K562 (cell line): Measurements from ENCODE around the gene ABCC6. TPM values are rescaled to one million over a fixed set of nuclear protein-coding genes. Genes with fewer than 3 reads are reported as not detected.

Source experiments
- ATAC-seq: fragments of 200-7000 bp; cut with Tn5 transposase; 3 replicates; pipeline ENCODE4 v1.9.1; 2020; ENCODE audit warnings: moderate library complexity
- BruUV-seq: library from RNA; stranded (reverse); fragments of 400-500 nt; replicated peaks from 2 replicates; lab custom pipeline; 2021; lab: Mats Ljungman, UMichigan
- CTCF ChIA-PET: fragments of 300-600 bp; formaldehyde crosslinking; extraction: SDS; loops from one replicate; lab custom pipeline; 2021; ENCODE audit warnings: low intra/inter-chr PET ratio; lab: Yijun Ruan, JAX
- POLR2A ChIA-PET: fragments of 300-600, 350-650 bp; sonication (Branson Sonifier 250); formaldehyde crosslinking; extraction: SDS; loops from one replicate; lab custom pipeline; 2021; ENCODE audit warnings: antibody characterized with exemption, inconsistent platforms; lab: Yijun Ruan, JAX
- DNase-seq, 4 experiments: peaks; one replicate each; pipeline versions ENCODE4 v3.0.0 to v3.0.0-alpha.2; 2011 to 2018; ENCODE audit warnings: low spot score in 3 of 4, mixed read lengths in 3 of 4; ENCODE audit errors: extremely low read depth in 1 of 4
- FAIRE-seq: peaks from 2 replicates; lab custom pipeline; 2011; peaks lifted over from hg19 to GRCh38; lab: Jason Lieb, UNC
- H2AFZ ChIP-seq: 2 replicates; pipeline ENCODE4 v1.6.0; 2011; ENCODE audit warnings: low read depth, low read length, control low read depth, inconsistent platforms
- H3K27ac ChIP-seq: fragments of 200-600 bp; 3 replicates; pipeline ENCODE4 v1.8.0; 2011; ENCODE audit warnings: low read depth, mild to moderate bottlenecking, control low read depth, inconsistent platforms, low read length, moderate library complexity, mixed read lengths; ENCODE audit errors: extremely low read depth
- H3K27me3 ChIP-seq, 2 experiments: fragments of 300-600 bp in 1 of 2; 2 replicates in 1 of 2; 3 replicates in 1 of 2; pipeline versions ENCODE4 v1.6.0 to v1.8.0; 2011; ENCODE audit warnings: inconsistent platforms in 2 of 2, low read length in 2 of 2, mild to moderate bottlenecking in 1 of 2, mixed read lengths in 1 of 2, moderate library complexity in 1 of 2; ENCODE audit not compliant: control insufficient read depth in 2 of 2, insufficient read depth in 2 of 2
- H3K36me3 ChIP-seq: fragments of 300-600 bp; 3 replicates; pipeline ENCODE4 v1.8.0; 2011; ENCODE audit warnings: mild to moderate bottlenecking, low read length, inconsistent platforms; ENCODE audit not compliant: control insufficient read depth, insufficient read depth
- H3K4me1 ChIP-seq, 2 experiments: fragments of 200-600 bp in 1 of 2; replicated peaks in 1 of 2; 2 replicates in 1 of 2; 3 replicates in 1 of 2; pipeline versions ENCODE4 v1.5.1 to v1.8.0; 2011; ENCODE audit warnings: inconsistent platforms in 2 of 2, low read length in 2 of 2, mild to moderate bottlenecking in 1 of 2, mixed read lengths in 1 of 2, moderate library complexity in 1 of 2; ENCODE audit not compliant: control insufficient read depth in 2 of 2, insufficient read depth in 2 of 2
- H3K4me2 ChIP-seq: 2 replicates; pipeline ENCODE4 v1.6.1; 2011; ENCODE audit warnings: low read length, control low read depth, inconsistent platforms, mixed read lengths; ENCODE audit not compliant: insufficient read depth
- H3K4me3 ChIP-seq: fragments of 200-600 bp; sonication (generic), shearing (Covaris generic); 2 replicates; pipeline ENCODE4 v1.5.1; 2016; ENCODE audit warnings: control low read depth, inconsistent platforms
- H3K79me2 ChIP-seq: fragments of 200-600 bp; 3 replicates; pipeline ENCODE4 v1.8.0; 2011; ENCODE audit warnings: low read length, inconsistent platforms; ENCODE audit not compliant: control insufficient read depth, insufficient read depth
- H3K9ac ChIP-seq, 2 experiments: 2 replicates each; pipeline versions ENCODE4 v1.6.0 to v1.6.1; 2011; ENCODE audit warnings: low read depth in 2 of 2, low read length in 2 of 2, control low read depth in 1 of 2, inconsistent platforms in 1 of 2, mild to moderate bottlenecking in 1 of 2, mixed read lengths in 1 of 2; ENCODE audit not compliant: insufficient read depth in 1 of 2
- H3K9me1 ChIP-seq: one replicate; pipeline ENCODE4 v1.6.0; 2011; ENCODE audit warnings: inconsistent platforms, mild to moderate bottlenecking, low read length, moderate library complexity; ENCODE audit not compliant: control insufficient read depth, insufficient read depth
- H3K9me3 ChIP-seq: replicated peaks from 2 replicates; pipeline ENCODE4 v1.5.1; 2011; ENCODE audit warnings: low read depth, low read length, inconsistent platforms; ENCODE audit not compliant: control insufficient read depth, insufficient read depth
- H4K20me1 ChIP-seq: replicated peaks from 2 replicates; pipeline ENCODE4 v1.6.1; 2011; ENCODE audit warnings: low read length, inconsistent platforms, mixed read lengths; ENCODE audit not compliant: control insufficient read depth, insufficient read depth
- EHMT2 ChIP-seq: fragments of 450-650 bp; IDR thresholded peaks from 2 replicates; pipeline ENCODE4 v1.6.1; 2018; ENCODE audit warnings: antibody characterized with exemption
- KDM1A ChIP-seq, 2 experiments: fragments of 450-650 bp; IDR thresholded peaks; 2 replicates each; pipeline ENCODE4 v1.6.1; 2016; ENCODE audit warnings: mild to moderate bottlenecking in 2 of 2
- KLF13 ChIP-seq: fragments of 450-650 bp; IDR thresholded peaks from 2 replicates; pipeline ENCODE4 v1.6.1; 2016; ENCODE audit warnings: missing genetic modification characterization, low read depth, mild to moderate bottlenecking, missing compliant biosample characterization, moderate library complexity, borderline replicate concordance
- NFIX ChIP-seq: fragments of 250-450 bp; sonication (Bioruptor Pico); IDR thresholded peaks from 2 replicates; pipeline ENCODE4 v1.4.0; 2020; ENCODE audit warnings: low read depth, mild to moderate bottlenecking, moderate library complexity
- RBM25 ChIP-seq: fragments of 200-400 bp; formaldehyde crosslinking; IDR thresholded peaks from 2 replicates; pipeline ENCODE4 v1.6.1; 2018; ENCODE audit warnings: low read length, low read depth, moderate library complexity; ENCODE audit not compliant: severe bottlenecking
- SMARCA4 ChIP-seq: fragments of 450-650 bp; IDR thresholded peaks from 2 replicates; pipeline ENCODE4 v1.6.1; 2016
- TRIM28 ChIP-seq: fragments of 450-650 bp; IDR thresholded peaks from 2 replicates; pipeline ENCODE4 v1.6.1; 2017
- ZBTB34 ChIP-seq: fragments of 250-450 bp; sonication (Bioruptor Pico); IDR thresholded peaks from 2 replicates; pipeline ENCODE4 v1.8.0; 2021; ENCODE audit warnings: mild to moderate bottlenecking, moderate library complexity
- ZNF280A ChIP-seq: fragments of 450-650 bp; IDR thresholded peaks from 2 replicates; pipeline ENCODE4 v1.6.1; 2018; ENCODE audit warnings: mild to moderate bottlenecking, low read depth; ENCODE audit not compliant: partially characterized antibody
- ZNF316 ChIP-seq: fragments of 450-650 bp; IDR thresholded peaks from 2 replicates; pipeline ENCODE4 v1.6.1; 2016
- ZNF780A ChIP-seq: fragments of 250-450 bp; sonication (Bioruptor Pico); IDR thresholded peaks from 2 replicates; pipeline ENCODE4 v1.5.0; 2021; ENCODE audit warnings: mild to moderate bottlenecking
- WGBS: fragments of 100-300 bp; shearing (Covaris generic); methylation state at CpG from one replicate; pipeline ENCODE4 v1.1.6; 2016; ENCODE audit warnings: low coverage, mixed read lengths; ENCODE audit not compliant: insufficient coverage; ENCODE audit errors: missing lambda C conversion rate; 5-methylcytosine and 5-hydroxymethylcytosine counted together
- in situ Hi-C: fragments of 300-500 bp; cut with MboI; formaldehyde crosslinking; loops from 4 replicates; pipeline ENCODE4 v1.15.0; 2018; ENCODE audit warnings: inconsistent platforms, mixed read lengths
- intact Hi-C: fragments of 100-400 bp; cut with micrococcal nuclease; formaldehyde crosslinking; loops from 2 replicates; pipeline ENCODE4 v1.14.2; 2022
- polyA plus RNA-seq, 8 experiments: library from polyadenylated mRNA; depleted of rRNA in 4 of 8; stranded (reverse) in 5 of 8; unstranded in 3 of 8; fragments of >200 nt; fragmentation: Nextera tagmentation in 2 of 8; fragmentation: Illumina TruSeq in 1 of 8; extraction: Ambion mirVana in 2 of 8; extraction: Trizol in 1 of 8; gene quantifications; 2 replicates each; pipeline versions ENCODE4 v1.2.1 to v1.2.3, GENCODE V29; 2011 to 2014; ENCODE audit warnings: inconsistent platforms in 1 of 8, missing spikeins in 1 of 8
- total RNA-seq, 7 experiments: library from RNA; depleted of rRNA in 6 of 7; stranded (reverse); fragments of >200 nt in 6 of 7; fragmentation: Illumina TruSeq in 2 of 7; extraction: Trizol in 2 of 7; gene quantifications; 2 replicates each; pipeline versions ENCODE4 v1.2.1 to v1.2.3, GENCODE V29; 2011 to 2021; ENCODE audit warnings: low replicate concordance in 1 of 7
- TF ChIP-seq, protein P1 (sequence below): fragments of 250-450 bp; sonication (Bioruptor Pico); IDR thresholded peaks from 2 replicates; pipeline ENCODE4 v1.5.0; 2021

ABCC6 gene
- total and polyA plus RNA-seq, 9 of the 15 experiments (the other 6 are each of a cell fraction or from before 2014, with no cell fraction given): 0.03 to 0.46 (median 0.07) TPM; not detected in 4

DNA sequence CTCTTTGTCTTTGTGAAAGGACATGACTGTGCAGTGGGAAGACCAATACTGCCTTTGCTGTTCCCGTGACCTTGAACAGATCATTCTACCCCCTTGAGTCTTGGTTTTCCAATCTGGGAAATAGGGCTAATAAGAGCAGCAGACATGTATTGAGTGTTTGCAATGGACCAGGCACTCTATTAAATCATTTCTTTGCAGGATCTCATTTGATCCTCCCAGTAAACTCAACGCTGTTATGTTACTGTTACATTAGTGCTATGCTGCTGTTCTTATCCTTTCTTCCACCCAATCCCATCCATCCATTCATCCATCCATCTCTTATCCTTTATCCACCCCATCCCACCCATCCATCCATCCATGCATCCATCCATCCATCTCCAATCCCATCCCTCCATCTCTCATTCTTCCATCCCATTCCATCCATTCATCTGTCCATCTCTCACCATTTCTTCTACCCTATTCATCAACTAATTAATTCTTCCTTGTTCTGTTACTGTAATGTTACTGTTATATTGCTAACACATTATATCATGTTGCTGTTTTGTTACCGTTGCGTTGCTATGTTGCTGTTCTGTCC, 65.1 kb downstream of the ABCC6 start:
- Histone ChIP-seq H3K9me3 (no peaks in the 10 kb centered on the region), H4K20me1 (no peaks in the 10 kb centered on the region), H3K4me3 (no peak overlapping the region), H3K27ac (no peak overlapping the region), H3K79me2 (no peaks in the 10 kb centered on the region), H3K36me3 (no peaks in the 10 kb centered on the region), H2AFZ (no peak overlapping the region), H3K27me3 (peaks cover 0 to 6% of the 10 kb centered on the region in 2 experiments; a peak in 1 of 5 replicates), H3K9ac (no peak overlapping the region), H3K4me2 (no peak overlapping the region), H3K4me1 (peaks cover 3 to 12% of the 10 kb centered on the region in 2 experiments; a peak in 4 of 5 replicates), H3K9me1 (no peaks in the 10 kb centered on the region)
- WGBS: 2% methylated on average over 4 of the region's 4 CpGs
- ATAC-seq (no peak), FAIRE-seq (no peak), DNase-seq (no peak)
- intact Hi-C loops (no loop called here), in situ Hi-C loops (no loop called here)
- POLR2A ChIA-PET: no interaction called here
- CTCF ChIA-PET: no interaction called here
- no TSS peak for BruUV-seq
- TF ChIP-seq EHMT2 (0 out of 2 replicates have a peak, but pooled peaks have one; percentile 19), ZBTB34 (no peak)

DNA sequence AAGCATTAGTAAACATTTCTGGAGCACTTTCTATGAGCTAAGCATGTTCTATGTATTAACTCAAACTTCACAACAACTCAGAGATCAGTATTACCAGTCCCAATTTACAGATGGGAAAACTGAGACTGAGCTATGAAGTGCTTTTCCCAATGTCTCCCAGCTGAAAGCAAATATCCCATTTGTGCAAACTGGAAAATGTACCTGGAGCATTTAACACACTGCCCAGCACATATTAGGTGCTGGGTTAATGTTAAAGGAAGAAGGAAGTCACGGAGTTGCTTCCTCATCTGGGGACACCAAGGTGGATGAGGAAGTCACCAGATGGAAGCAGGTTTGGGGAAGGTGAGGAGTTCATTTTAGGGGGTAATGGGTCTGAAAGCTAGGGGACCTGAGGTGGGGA, 66.1 kb downstream of the ABCC6 start:
- no peak for DNase-seq
- Histone ChIP-seq H3K79me2 (no peaks in the 10 kb centered on the region), H4K20me1 (no peaks in the 10 kb centered on the region), H3K9me3 (no peaks in the 10 kb centered on the region), H2AFZ (no peak overlapping the region), H3K9ac (no peak overlapping the region), H3K4me1 (peaks cover 9 to 15% of the 10 kb centered on the region in 2 experiments; a peak in 4 of 5 replicates), H3K4me2 (no peak overlapping the region), H3K9me1 (no peaks in the 10 kb centered on the region), H3K4me3 (no peak overlapping the region), H3K27me3 (peaks cover 0 to 6% of the 10 kb centered on the region in 2 experiments; a peak in 1 of 5 replicates), H3K27ac (no peak overlapping the region), H3K36me3 (no peaks in the 10 kb centered on the region)
- WGBS: 18% methylated on average over 1 of the region's 1 CpG
- CTCF ChIA-PET: no interaction called here
- POLR2A ChIA-PET: interaction anchor here (1.0 to 1.4 kb wide), 2 partner anchors 12 to 30 kb away, joined by 3 read pairs; no protein-coding TSS in a partner anchor
- in situ Hi-C loops: no loop called here
- no peak for ATAC-seq
- intact Hi-C loops: no loop called here
- no TSS peak for BruUV-seq
- FAIRE-seq: no peak
- TF ChIP-seq NFIX: no peak
- no peak for TF ChIP-seq ZNF780A (CRISPR knock-in tag)
- no peak for TF ChIP-seq SMARCA4
- TF ChIP-seq, protein P1, sequence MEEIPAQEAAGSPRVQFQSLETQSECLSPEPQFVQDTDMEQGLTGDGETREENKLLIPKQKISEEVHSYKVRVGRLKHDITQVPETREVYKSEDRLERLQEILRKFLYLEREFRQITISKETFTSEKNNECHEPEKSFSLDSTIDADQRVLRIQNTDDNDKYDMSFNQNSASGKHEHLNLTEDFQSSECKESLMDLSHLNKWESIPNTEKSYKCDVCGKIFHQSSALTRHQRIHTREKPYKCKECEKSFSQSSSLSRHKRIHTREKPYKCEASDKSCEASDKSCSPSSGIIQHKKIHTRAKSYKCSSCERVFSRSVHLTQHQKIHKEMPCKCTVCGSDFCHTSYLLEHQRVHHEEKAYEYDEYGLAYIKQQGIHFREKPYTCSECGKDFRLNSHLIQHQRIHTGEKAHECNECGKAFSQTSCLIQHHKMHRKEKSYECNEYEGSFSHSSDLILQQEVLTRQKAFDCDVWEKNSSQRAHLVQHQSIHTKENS (CRISPR knock-in tag): no peak
- TF ChIP-seq ZNF316: no peak
- TF ChIP-seq KDM1A (IDR thresholded peaks at IDR 0.05): peak in 1 of 2 experiments; percentile 30; a peak in 1 of 4 replicates
- TF ChIP-seq TRIM28: no peak
- peak; percentile 85 for TF ChIP-seq RBM25
- no peak for TF ChIP-seq ZNF280A
- TF ChIP-seq KLF13 (tag): no peak
